GM12878 (cell line): ENCODE measurements around the gene KLF12. TPM values are rescaled to one million over a fixed set of nuclear protein-coding genes. Genes with fewer than 3 reads are reported as not detected.
A peak's percentile ranks its signal among the peaks of the same experiment; 100 is the strongest.

Source experiments
- BCLAF1 ChIP-seq: fragments of 450-650 bp; IDR thresholded peaks from 2 replicates; pipeline ENCODE4 v1.6.1; 2017; ENCODE audit warnings: antibody characterized with exemption, mild to moderate bottlenecking, moderate library complexity
- BMI1 ChIP-seq: fragments of 450-650 bp; IDR thresholded peaks from 2 replicates; pipeline ENCODE4 v1.6.1; 2016; ENCODE audit warnings: mild to moderate bottlenecking, moderate library complexity, borderline replicate concordance
- CBX3 ChIP-seq: fragments of 200-600 bp; sonication (generic); IDR thresholded peaks from 2 replicates; pipeline ENCODE4 v1.6.1; 2016; ENCODE audit warnings: low read depth, borderline replicate concordance
- CHD4 ChIP-seq: fragments of 200-600 bp; sonication (generic); IDR thresholded peaks from 2 replicates; pipeline ENCODE4 v1.6.1; 2016; ENCODE audit warnings: mild to moderate bottlenecking
- EP300 ChIP-seq, 2 experiments: fragments of 150-350 bp in 1 of 2; IDR thresholded peaks; 2 replicates each; pipeline ENCODE4 v1.6.1; 2011 to 2012; ENCODE audit warnings: low read depth in 2 of 2, low read length in 2 of 2, borderline replicate concordance in 1 of 2, improper control_type of control experiment in 1 of 2, inconsistent platforms in 1 of 2; ENCODE audit not compliant: control insufficient read depth in 1 of 2
- GATAD2B ChIP-seq: fragments of 450-650 bp; conservative IDR thresholded peaks from 2 replicates; pipeline ENCODE4 v1.6.1; 2017; ENCODE audit warnings: low read depth, mild to moderate bottlenecking, moderate library complexity
- HDGF ChIP-seq: fragments of 450-650 bp; IDR thresholded peaks from 2 replicates; pipeline ENCODE4 v1.6.1; 2016; ENCODE audit warnings: antibody characterized with exemption
- IKZF2 ChIP-seq, 2 experiments: fragments of 450-650 bp; IDR thresholded peaks; 2 replicates each; pipeline ENCODE4 v1.6.1; 2017; ENCODE audit warnings: mild to moderate bottlenecking in 2 of 2, moderate library complexity in 2 of 2
- KLF5 ChIP-seq: fragments of 450-650 bp; IDR thresholded peaks from 2 replicates; pipeline ENCODE4 v1.6.1; 2014; ENCODE audit warnings: mild to moderate bottlenecking; ENCODE audit not compliant: partially characterized antibody
- NFIC ChIP-seq: IDR thresholded peaks from 2 replicates; pipeline ENCODE4 v1.6.1; 2012; ENCODE audit warnings: low read depth, mild to moderate bottlenecking, inconsistent platforms, low read length, moderate library complexity
- NFXL1 ChIP-seq: fragments of 450-650 bp; IDR thresholded peaks from 2 replicates; pipeline ENCODE4 v1.6.1; 2017; ENCODE audit warnings: antibody characterized with exemption, mild to moderate bottlenecking, borderline replicate concordance
- PAX5 ChIP-seq: IDR thresholded peaks from 2 replicates; pipeline ENCODE4 v1.6.1; 2011; ENCODE audit warnings: low read depth, low read length, borderline replicate concordance
- RAD51 ChIP-seq: fragments of 450-650 bp; IDR thresholded peaks from 2 replicates; pipeline ENCODE4 v1.6.1; 2016; ENCODE audit warnings: moderate library complexity, mild to moderate bottlenecking, inconsistent platforms
- SMAD5 ChIP-seq: IDR thresholded peaks from 2 replicates; pipeline ENCODE4 v1.6.1; 2016; ENCODE audit warnings: antibody characterized with exemption, low read depth
- SP1 ChIP-seq: IDR thresholded peaks from one replicate; pipeline ENCODE4 v1.6.1; 2011; ENCODE audit warnings: low read depth, low read length
- STAT1 ChIP-seq: fragments of 450-650 bp; conservative IDR thresholded peaks from 2 replicates; pipeline ENCODE4 v1.6.1; 2014; ENCODE audit warnings: antibody characterized with exemption, mild to moderate bottlenecking
- YY1 ChIP-seq: IDR thresholded peaks from 2 replicates; pipeline ENCODE4 v1.6.1; 2011; ENCODE audit warnings: low read depth, mild to moderate bottlenecking, low read length
- ZBTB4 ChIP-seq: fragments of 450-650 bp; formaldehyde crosslinking; IDR thresholded peaks from 2 replicates; pipeline ENCODE4 v1.4.0; 2022; ENCODE audit warnings: mild to moderate bottlenecking, moderate library complexity
- ZBTB40 ChIP-seq: fragments of 450-650 bp; IDR thresholded peaks from 2 replicates; pipeline ENCODE4 v1.6.1; 2016; ENCODE audit warnings: mild to moderate bottlenecking, moderate library complexity, borderline replicate concordance
- polyA plus RNA-seq, 11 experiments: library from polyadenylated mRNA; depleted of rRNA in 4 of 11; unstranded in 6 of 11; stranded (reverse) in 5 of 11; fragments of >200 nt; fragmentation: Nextera tagmentation in 4 of 11; fragmentation: Illumina TruSeq in 1 of 11; extraction: Ambion mirVana in 4 of 11; extraction: Trizol in 1 of 11; gene quantifications; 1 replicate in 1 of 11; 2 replicates in 10 of 11; pipeline versions ENCODE4 v1.2.1 to v1.2.3, GENCODE V29; 2011 to 2016; ENCODE audit warnings: inconsistent platforms in 2 of 11, missing spikeins in 2 of 11, low read depth in 1 of 11
- total RNA-seq, 4 experiments: library from RNA; depleted of rRNA in 3 of 4; stranded (reverse); fragments of >200 nt in 3 of 4; fragmentation: Illumina TruSeq in 1 of 4; extraction: Trizol in 1 of 4; gene quantifications; 2 replicates each; pipeline versions ENCODE4 v1.2.1 to v1.2.3, GENCODE V29; 2013 to 2021

The KLF12 gene
- total and polyA plus RNA-seq, 10 of the 15 experiments (the other 5 are each of a cell fraction or from before 2014, with no cell fraction given): 0.11 to 11.4 (median 0.98) TPM

GRCh38 chr13:74133657-74134201 is 475 bp downstream of the KLF12 start (continued):
- no peak for TF ChIP-seq NFXL1
- TF ChIP-seq GATAD2B: no peak
- no peak for TF ChIP-seq CBX3
- no peak for TF ChIP-seq ZBTB4 (CRISPR knock-in tag)
- TF ChIP-seq BMI1: no peak
- no peak for TF ChIP-seq SMAD5
- peak; percentile 86 for TF ChIP-seq RAD51
- peak in 1 of 2 experiments; percentile 28; a peak in 1 of 4 replicates for TF ChIP-seq IKZF2 (IDR thresholded peaks at IDR 0.05)
- peak in 1 of 2 experiments; percentile 25; a peak in 1 of 4 replicates for TF ChIP-seq EP300 (IDR thresholded peaks at IDR 0.05; ENCODE audit: borderline replicate concordance in 1 of 2, control insufficient read depth in 1 of 2, low read depth in 2 of 2, low read length in 2 of 2)
- no peak for TF ChIP-seq CHD4
- TF ChIP-seq BCLAF1: no peak
- TF ChIP-seq SP1: no peak
- no peak for TF ChIP-seq STAT1
- no peak for TF ChIP-seq HDGF
- no peak for TF ChIP-seq NFIC
- TF ChIP-seq PAX5: peak; percentile 10; the same call in 1 of the 2 replicates
- TF ChIP-seq ZBTB40: no peak
- TF ChIP-seq KLF5: no peak
- peak; percentile 15; the same call in 1 of the 2 replicates for TF ChIP-seq YY1
